Stimulated activated CD8-positive, alpha-beta memory T cell treated with anti-CD3 and anti-CD28 coated beads, Interleukin-7, amount 100 ng/mL, for 1 hour (primary cell): ENCODE measurements around the gene COMMD7.
"Not testable (repeated sequence)": the region's sequence is repeated elsewhere in the genome, so short reads cannot be mapped to it uniquely, and the experiment has no call there.

ENCODE experiments used
- DNase-seq, 2 donors: peaks; one replicate each; pipeline ENCODE4 v3.0.0-alpha.2; 2020; ENCODE audit warnings: low read depth in 2 of 2

The COMMD7 gene

GRCh38 chr20:32728435-32728834, 14.8 kb downstream of the COMMD7 start:
- DNase-seq: not testable (repeated sequence)

GRCh38 chr20:32727683-32728082, 15.6 kb downstream of the COMMD7 start:
- no peak for DNase-seq

GRCh38 chr20:32718749-32719348, 24.4 kb downstream of the COMMD7 start:
- no peak for DNase-seq

- DNase-seq: no peak
These were observed 31.9 kb downstream of the COMMD7 start for GRCh38 chr20:32711346-32711745.

GRCh38 chr20:32709632-32710121, 33.6 kb downstream of the COMMD7 start:
- no peak for DNase-seq

GRCh38 chr20:32709029-32709631, 34.1 kb downstream of the COMMD7 start:
- DNase-seq: not testable (repeated sequence)

- DNase-seq: no peak
These were observed 35.3 kb downstream of the COMMD7 start for GRCh38 chr20:32707691-32708581.

- no peak for DNase-seq
These were observed 36.8 kb downstream of the COMMD7 start for GRCh38 chr20:32706486-32706885.

GRCh38 chr20:32702706-32703425, 40.4 kb downstream of the COMMD7 start:
- no peak for DNase-seq

- no peak for DNase-seq
These were observed 45.7 kb downstream of the COMMD7 start for GRCh38 chr20:32697608-32698007.

- no peak for DNase-seq
These were observed 48.2 kb downstream of the COMMD7 start for GRCh38 chr20:32695089-32695488.

- DNase-seq: not testable (repeated sequence)
These were observed 54.3 kb downstream of the COMMD7 start for GRCh38 chr20:32688966-32689365.

- no peak for DNase-seq
These were observed 56.1 kb downstream of the COMMD7 start for GRCh38 chr20:32687180-32687532.

GRCh38 chr20:32686530-32687179, 56.6 kb downstream of the COMMD7 start:
- no peak for DNase-seq

GRCh38 chr20:32685541-32686529, 57.4 kb downstream of the COMMD7 start:
- DNase-seq: no peak

- no peak for DNase-seq
These were observed 60.7 kb downstream of the COMMD7 start for GRCh38 chr20:32682508-32682987.

- DNase-seq: no peak
These were observed 61.8 kb downstream of the COMMD7 start for GRCh38 chr20:32681175-32682084.

- DNase-seq: no peak
These were observed 62.6 kb downstream of the COMMD7 start for GRCh38 chr20:32680544-32681174.

- DNase-seq: no peak
These were observed 64.3 kb downstream of the COMMD7 start for GRCh38 chr20:32678948-32679347.
